ENCODE measurements around the gene PLD4.

DNA sequence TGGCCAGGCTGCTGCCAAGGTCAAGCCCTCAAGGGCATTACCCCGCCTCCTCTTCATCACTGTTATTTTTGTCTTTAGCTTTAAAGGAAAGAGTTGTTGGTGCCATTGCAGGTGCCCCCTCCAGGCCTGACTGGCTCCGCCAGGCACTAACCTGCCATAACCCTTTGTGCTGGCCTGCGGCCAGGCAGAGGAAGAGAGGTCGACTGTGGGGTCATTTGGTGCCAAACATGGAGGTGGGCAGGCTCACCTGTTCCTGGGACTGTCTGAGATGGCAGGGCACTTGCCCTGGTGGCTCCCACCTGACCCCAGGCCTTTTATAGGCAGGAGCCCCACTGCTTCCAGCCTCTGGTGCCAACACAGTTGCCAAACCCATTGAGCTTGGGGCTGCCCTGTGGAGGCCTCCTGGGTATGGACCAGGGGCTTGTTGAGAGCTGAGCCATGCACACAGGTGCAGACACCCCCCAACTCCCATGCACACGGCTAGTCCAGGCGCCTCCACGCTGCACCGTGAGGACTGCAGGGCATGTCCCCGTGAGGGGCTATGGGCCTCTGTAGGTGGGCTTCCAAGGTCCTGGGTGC, 29.4 kb upstream of the PLD4 start:
- TF ChIP-seq CTBP1 (IDR thresholded peaks at IDR 0.05; ENCODE audit: borderline replicate concordance) = no peak
- TF ChIP-seq SUZ12 (IDR thresholded peaks at IDR 0.05) = no peak
- no peak for TF ChIP-seq BHLHE40 (IDR thresholded peaks at IDR 0.05; ENCODE audit: borderline replicate concordance)
- no peak for TF ChIP-seq L3MBTL2 (conservative IDR thresholded peaks at IDR 0.05)
- TF ChIP-seq LEF1 (IDR thresholded peaks at IDR 0.05; ENCODE audit: borderline replicate concordance) = no peak
- TF ChIP-seq FOXM1 (IDR thresholded peaks at IDR 0.05; ENCODE audit: borderline replicate concordance) = no peak
- TF ChIP-seq ELF4 (IDR thresholded peaks at IDR 0.05) = no peak
- no peak for TF ChIP-seq SP1 (IDR thresholded peaks at IDR 0.05)
- TF ChIP-seq NFRKB (IDR thresholded peaks at IDR 0.05) = no peak
- TF ChIP-seq FOXK2 (IDR thresholded peaks at IDR 0.05) = no peak
- TF ChIP-seq TARDBP (IDR thresholded peaks at IDR 0.05) = no peak
- no peak for TF ChIP-seq ARNT (IDR thresholded peaks at IDR 0.05)
- TF ChIP-seq FOXA1 (IDR thresholded peaks at IDR 0.05) = no peak
